Measurements from ENCODE around the gene CCR3.

DNA sequence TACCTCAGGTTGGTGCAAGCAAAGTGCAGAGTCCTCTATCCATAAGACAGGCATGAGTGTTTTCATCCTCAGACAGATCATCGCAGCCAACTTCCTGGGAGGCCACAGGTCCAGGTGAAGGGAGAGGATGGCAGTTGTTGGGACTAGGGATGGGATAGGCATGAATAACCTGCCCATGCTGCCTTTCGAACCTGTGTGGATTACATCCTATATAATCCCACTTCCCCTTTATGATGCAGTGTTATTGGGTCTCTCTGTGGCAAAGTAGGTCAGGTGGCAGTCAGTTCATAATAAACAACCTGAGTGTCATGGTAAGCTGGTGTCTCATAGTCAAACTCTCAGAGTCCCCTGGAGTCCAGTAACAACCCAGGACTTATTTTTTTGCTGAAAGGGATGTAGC, 40.4 kb downstream of the CCR3 start:
- TF ChIP-seq, protein P1, sequence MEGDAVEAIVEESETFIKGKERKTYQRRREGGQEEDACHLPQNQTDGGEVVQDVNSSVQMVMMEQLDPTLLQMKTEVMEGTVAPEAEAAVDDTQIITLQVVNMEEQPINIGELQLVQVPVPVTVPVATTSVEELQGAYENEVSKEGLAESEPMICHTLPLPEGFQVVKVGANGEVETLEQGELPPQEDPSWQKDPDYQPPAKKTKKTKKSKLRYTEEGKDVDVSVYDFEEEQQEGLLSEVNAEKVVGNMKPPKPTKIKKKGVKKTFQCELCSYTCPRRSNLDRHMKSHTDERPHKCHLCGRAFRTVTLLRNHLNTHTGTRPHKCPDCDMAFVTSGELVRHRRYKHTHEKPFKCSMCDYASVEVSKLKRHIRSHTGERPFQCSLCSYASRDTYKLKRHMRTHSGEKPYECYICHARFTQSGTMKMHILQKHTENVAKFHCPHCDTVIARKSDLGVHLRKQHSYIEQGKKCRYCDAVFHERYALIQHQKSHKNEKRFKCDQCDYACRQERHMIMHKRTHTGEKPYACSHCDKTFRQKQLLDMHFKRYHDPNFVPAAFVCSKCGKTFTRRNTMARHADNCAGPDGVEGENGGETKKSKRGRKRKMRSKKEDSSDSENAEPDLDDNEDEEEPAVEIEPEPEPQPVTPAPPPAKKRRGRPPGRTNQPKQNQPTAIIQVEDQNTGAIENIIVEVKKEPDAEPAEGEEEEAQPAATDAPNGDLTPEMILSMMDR (IDR thresholded peaks at IDR 0.05): no peak
- TF ChIP-seq ZFX (IDR thresholded peaks at IDR 0.05; ENCODE audit: borderline replicate concordance): no peak
